HG03108 (cell line): Measurements from ENCODE around the gene C10orf90.

Source experiments
- ATAC-seq: cut with Tn5 transposase; IDR thresholded peaks from one replicate; pipeline ENCODE4 v1.9.1; 2021; ENCODE audit warnings: moderate library complexity; ENCODE audit not compliant: unreplicated experiment

C10orf90 gene

GRCh38 chr10:126670056-126670894 is at the start of gene C10orf90:
Gene C10orf90, minus strand, starts transcription at chr10:126670693. Its CDS starts 213 bp downstream, at chr10:126670480.
- no peak for ATAC-seq

GRCh38 chr10:126716366-126716765 is 45.9 kb upstream of the C10orf90 start:
- ATAC-seq, result no peak

GRCh38 chr10:126713594-126713993 is 43.1 kb upstream of the C10orf90 start:
- no peak for ATAC-seq

- no peak for ATAC-seq
Measured at GRCh38 chr10:126712681-126713080, 42.2 kb upstream of the C10orf90 start.

- ATAC-seq, result no peak
Measured at GRCh38 chr10:126705951-126706565, 35.6 kb upstream of the C10orf90 start.

- no peak for ATAC-seq
Measured at GRCh38 chr10:126705131-126705530, 34.6 kb upstream of the C10orf90 start.

GRCh38 chr10:126704649-126705048 is 34.2 kb upstream of the C10orf90 start:
- no peak for ATAC-seq

GRCh38 chr10:126702181-126702580 is 31.7 kb upstream of the C10orf90 start:
- ATAC-seq, result no peak

GRCh38 chr10:126701526-126701925 is 31.0 kb upstream of the C10orf90 start:
- ATAC-seq, result no peak

GRCh38 chr10:126696684-126697083 is 26.2 kb upstream of the C10orf90 start:
- ATAC-seq, result no peak

- no peak for ATAC-seq
Measured at GRCh38 chr10:126691456-126691855, 21.0 kb upstream of the C10orf90 start.

- no peak for ATAC-seq
Measured at GRCh38 chr10:126690534-126690933, 20.0 kb upstream of the C10orf90 start.

GRCh38 chr10:126689461-126689994 is 19.0 kb upstream of the C10orf90 start:
- ATAC-seq, result no peak

- ATAC-seq, result no peak
Measured at GRCh38 chr10:126687121-126687606, 16.7 kb upstream of the C10orf90 start.

GRCh38 chr10:126686719-126687118 is 16.2 kb upstream of the C10orf90 start:
- ATAC-seq, result no peak

- no peak for ATAC-seq
Measured at GRCh38 chr10:126686268-126686667, 15.8 kb upstream of the C10orf90 start.

- ATAC-seq, result no peak
Measured at GRCh38 chr10:126685756-126686155, 15.3 kb upstream of the C10orf90 start.

GRCh38 chr10:126684171-126684745 is 13.8 kb upstream of the C10orf90 start:
- no peak for ATAC-seq

- ATAC-seq, result no peak
Measured at GRCh38 chr10:126683466-126683865, 13.0 kb upstream of the C10orf90 start.

- ATAC-seq, result no peak
Measured at GRCh38 chr10:126675656-126676438, 5.4 kb upstream of the C10orf90 start.
